ENCODE data around the gene HRCT1.

Gene HRCT1

GRCh38 chr9:35898337-35898736 is 7.7 kb upstream of the HRCT1 start:
- H3K4me2 ChIP-seq (ENCODE audit: low read length) = no peak overlapping the region
- H3K9ac ChIP-seq (ENCODE audit: low read length) = no peak overlapping the region

DNA sequence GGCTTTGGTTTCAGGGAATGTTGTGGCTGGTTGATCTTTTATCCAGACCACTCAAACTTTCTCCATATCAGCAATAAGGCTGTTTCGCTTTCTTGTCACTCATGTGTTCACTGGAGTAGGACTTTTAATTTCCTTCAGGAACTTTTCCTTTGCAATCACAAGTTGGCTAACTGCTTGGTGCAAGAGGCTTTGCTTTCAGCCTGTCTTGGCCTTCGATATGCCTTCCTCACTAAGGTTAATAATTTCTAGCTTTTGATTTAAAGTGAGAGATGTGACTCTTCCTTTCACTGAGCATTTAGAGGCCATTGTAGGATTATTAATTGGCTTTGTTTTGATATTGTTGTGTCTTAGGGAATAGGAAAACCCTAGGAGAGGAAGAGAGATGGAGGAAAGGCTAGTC is 7.0 kb upstream of the HRCT1 start:
- no peaks in the 10 kb centered on the region for H3K36me3 ChIP-seq (ENCODE audit: insufficient read depth, low read length)
- H3K79me2 ChIP-seq (ENCODE audit: insufficient read depth, low read length) = no peaks in the 10 kb centered on the region
- no peaks in the 10 kb centered on the region for H4K20me1 ChIP-seq (ENCODE audit: insufficient read depth, low read length)
- no peak overlapping the region for H3K9ac ChIP-seq (ENCODE audit: low read length)
- H3K27ac ChIP-seq (ENCODE audit: low read depth, low read length, poor library complexity, severe bottlenecking) = no peak overlapping the region
- no peaks in the 10 kb centered on the region for H3K4me1 ChIP-seq (ENCODE audit: insufficient read depth, low read length, severe bottlenecking)
- no peaks in the 10 kb centered on the region for H3K9me3 ChIP-seq (ENCODE audit: low read length)
- H2AFZ ChIP-seq (ENCODE audit: low read length) = no peak overlapping the region
- H3K27me3 ChIP-seq (ENCODE audit: insufficient read depth, low read length) = no peaks in the 10 kb centered on the region; the same call in 1 of the 2 replicates
- H3K9me2 ChIP-seq (ENCODE audit: low read depth, low read length) = no peaks in the 10 kb centered on the region
- H3K4me3 ChIP-seq (ENCODE audit: low read depth, low read length, poor library complexity, severe bottlenecking) = no peak overlapping the region
- no peak overlapping the region for H3K4me2 ChIP-seq (ENCODE audit: low read length)
- H3F3A ChIP-seq (ENCODE audit: insufficient read depth, low read length) = no peaks in the 10 kb centered on the region
- TF ChIP-seq EZH2 (IDR thresholded peaks at IDR 0.05; ENCODE audit: borderline replicate concordance, low read length) = no peak
- TF ChIP-seq, protein P1, sequence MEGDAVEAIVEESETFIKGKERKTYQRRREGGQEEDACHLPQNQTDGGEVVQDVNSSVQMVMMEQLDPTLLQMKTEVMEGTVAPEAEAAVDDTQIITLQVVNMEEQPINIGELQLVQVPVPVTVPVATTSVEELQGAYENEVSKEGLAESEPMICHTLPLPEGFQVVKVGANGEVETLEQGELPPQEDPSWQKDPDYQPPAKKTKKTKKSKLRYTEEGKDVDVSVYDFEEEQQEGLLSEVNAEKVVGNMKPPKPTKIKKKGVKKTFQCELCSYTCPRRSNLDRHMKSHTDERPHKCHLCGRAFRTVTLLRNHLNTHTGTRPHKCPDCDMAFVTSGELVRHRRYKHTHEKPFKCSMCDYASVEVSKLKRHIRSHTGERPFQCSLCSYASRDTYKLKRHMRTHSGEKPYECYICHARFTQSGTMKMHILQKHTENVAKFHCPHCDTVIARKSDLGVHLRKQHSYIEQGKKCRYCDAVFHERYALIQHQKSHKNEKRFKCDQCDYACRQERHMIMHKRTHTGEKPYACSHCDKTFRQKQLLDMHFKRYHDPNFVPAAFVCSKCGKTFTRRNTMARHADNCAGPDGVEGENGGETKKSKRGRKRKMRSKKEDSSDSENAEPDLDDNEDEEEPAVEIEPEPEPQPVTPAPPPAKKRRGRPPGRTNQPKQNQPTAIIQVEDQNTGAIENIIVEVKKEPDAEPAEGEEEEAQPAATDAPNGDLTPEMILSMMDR (IDR thresholded peaks at IDR 0.05; ENCODE audit: low read length) = no peak

More at GRCh38 chr9:35898337-35898736, 7.7 kb upstream of the HRCT1 start:
- no peak overlapping the region for H3K4me3 ChIP-seq (ENCODE audit: low read depth, low read length, poor library complexity, severe bottlenecking)
- no peak for TF ChIP-seq EZH2 (IDR thresholded peaks at IDR 0.05; ENCODE audit: borderline replicate concordance, low read length)
- TF ChIP-seq, protein P1 (IDR thresholded peaks at IDR 0.05; ENCODE audit: low read length) = no peak
- no peaks in the 10 kb centered on the region; the same call in 1 of the 2 replicates for H3K27me3 ChIP-seq (ENCODE audit: insufficient read depth, low read length)
- H3F3A ChIP-seq (ENCODE audit: insufficient read depth, low read length) = no peaks in the 10 kb centered on the region
- H3K36me3 ChIP-seq (ENCODE audit: insufficient read depth, low read length) = no peaks in the 10 kb centered on the region
- no peaks in the 10 kb centered on the region for H3K9me2 ChIP-seq (ENCODE audit: low read depth, low read length)
- no peak overlapping the region for H3K27ac ChIP-seq (ENCODE audit: low read depth, low read length, poor library complexity, severe bottlenecking)
- no peak overlapping the region for H2AFZ ChIP-seq (ENCODE audit: low read length)
- no peaks in the 10 kb centered on the region for H4K20me1 ChIP-seq (ENCODE audit: insufficient read depth, low read length)
- H3K4me1 ChIP-seq (ENCODE audit: insufficient read depth, low read length, severe bottlenecking) = no peaks in the 10 kb centered on the region
- H3K79me2 ChIP-seq (ENCODE audit: insufficient read depth, low read length) = no peaks in the 10 kb centered on the region
- H3K9me3 ChIP-seq (ENCODE audit: low read length) = no peaks in the 10 kb centered on the region

DNA sequence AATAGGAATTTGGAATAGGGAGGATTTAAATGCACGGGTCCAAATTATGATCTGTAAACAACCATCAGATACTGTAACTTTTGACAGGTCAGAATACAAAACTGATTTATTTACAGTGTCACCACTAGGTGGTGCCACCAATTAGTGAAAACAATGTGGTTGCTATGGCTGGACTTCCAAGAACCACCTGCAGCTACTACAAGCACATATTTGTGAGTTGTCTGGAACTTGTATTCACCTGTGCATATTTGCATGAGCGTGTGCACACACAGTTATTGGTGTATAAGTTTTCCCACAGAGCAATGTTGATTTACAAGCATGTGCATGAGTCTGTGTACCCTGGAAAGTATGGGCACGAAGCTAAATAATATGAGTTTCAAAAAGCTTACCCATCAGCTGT is 3.0 kb upstream of the HRCT1 start:
- Histone ChIP-seq H3K36me3 (ENCODE audit: insufficient read depth, low read length) (no peaks in the 10 kb centered on the region), H3F3A (ENCODE audit: insufficient read depth, low read length) (no peaks in the 10 kb centered on the region), H3K9ac (ENCODE audit: low read length) (no peak overlapping the region), H3K27me3 (ENCODE audit: insufficient read depth, low read length) (no peaks in the 10 kb centered on the region; the same call in 1 of the 2 replicates), H3K9me2 (ENCODE audit: low read depth, low read length) (no peaks in the 10 kb centered on the region), H4K20me1 (ENCODE audit: insufficient read depth, low read length) (no peaks in the 10 kb centered on the region), H3K27ac (ENCODE audit: low read depth, low read length, poor library complexity, severe bottlenecking) (no peak overlapping the region), H3K9me3 (ENCODE audit: low read length) (no peaks in the 10 kb centered on the region), H3K4me1 (ENCODE audit: insufficient read depth, low read length, severe bottlenecking) (no peaks in the 10 kb centered on the region), H3K4me2 (ENCODE audit: low read length) (no peak overlapping the region), H3K79me2 (ENCODE audit: insufficient read depth, low read length) (no peaks in the 10 kb centered on the region), H2AFZ (ENCODE audit: low read length) (no peak overlapping the region), H3K4me3 (ENCODE audit: low read depth, low read length, poor library complexity, severe bottlenecking) (no peak overlapping the region)
- no peak for TF ChIP-seq EZH2 (IDR thresholded peaks at IDR 0.05; ENCODE audit: borderline replicate concordance, low read length)
- TF ChIP-seq, protein P1 (IDR thresholded peaks at IDR 0.05; ENCODE audit: low read length) = peak; percentile 82

Data from OCI-LY1 (cell line).